K562 (cell line): Measurements from ENCODE around the gene RASSF10. TPM values are rescaled to one million over a fixed set of nuclear protein-coding genes. Genes with fewer than 3 reads are reported as not detected.

ENCODE experiments used
- ATAC-seq: fragments of 200-7000 bp; cut with Tn5 transposase; 3 replicates; pipeline ENCODE4 v1.9.1; 2020; ENCODE audit warnings: moderate library complexity
- BruUV-seq: library from RNA; stranded (reverse); fragments of 400-500 nt; replicated peaks from 2 replicates; lab custom pipeline; 2021; lab: Mats Ljungman, UMichigan
- CTCF ChIA-PET: fragments of 300-600 bp; formaldehyde crosslinking; extraction: SDS; loops from one replicate; lab custom pipeline; 2021; ENCODE audit warnings: low intra/inter-chr PET ratio; lab: Yijun Ruan, JAX
- POLR2A ChIA-PET: fragments of 300-600, 350-650 bp; sonication (Branson Sonifier 250); formaldehyde crosslinking; extraction: SDS; loops from one replicate; lab custom pipeline; 2021; ENCODE audit warnings: antibody characterized with exemption, inconsistent platforms; lab: Yijun Ruan, JAX
- DNase-seq, 4 experiments: peaks; one replicate each; pipeline versions ENCODE4 v3.0.0 to v3.0.0-alpha.2; 2011 to 2018; ENCODE audit warnings: low spot score in 3 of 4, mixed read lengths in 3 of 4; ENCODE audit errors: extremely low read depth in 1 of 4
- FAIRE-seq: peaks from 2 replicates; lab custom pipeline; 2011; peaks lifted over from hg19 to GRCh38; lab: Jason Lieb, UNC
- H2AFZ ChIP-seq: 2 replicates; pipeline ENCODE4 v1.6.0; 2011; ENCODE audit warnings: low read depth, low read length, control low read depth, inconsistent platforms
- H3K27ac ChIP-seq: fragments of 200-600 bp; 3 replicates; pipeline ENCODE4 v1.8.0; 2011; ENCODE audit warnings: low read depth, mild to moderate bottlenecking, control low read depth, inconsistent platforms, low read length, moderate library complexity, mixed read lengths; ENCODE audit errors: extremely low read depth
- H3K27me3 ChIP-seq, 2 experiments: fragments of 300-600 bp in 1 of 2; 2 replicates in 1 of 2; 3 replicates in 1 of 2; pipeline versions ENCODE4 v1.6.0 to v1.8.0; 2011; ENCODE audit warnings: inconsistent platforms in 2 of 2, low read length in 2 of 2, mild to moderate bottlenecking in 1 of 2, mixed read lengths in 1 of 2, moderate library complexity in 1 of 2; ENCODE audit not compliant: control insufficient read depth in 2 of 2, insufficient read depth in 2 of 2
- H3K36me3 ChIP-seq: fragments of 300-600 bp; 3 replicates; pipeline ENCODE4 v1.8.0; 2011; ENCODE audit warnings: mild to moderate bottlenecking, low read length, inconsistent platforms; ENCODE audit not compliant: control insufficient read depth, insufficient read depth
- H3K4me1 ChIP-seq, 2 experiments: fragments of 200-600 bp in 1 of 2; replicated peaks in 1 of 2; 2 replicates in 1 of 2; 3 replicates in 1 of 2; pipeline versions ENCODE4 v1.5.1 to v1.8.0; 2011; ENCODE audit warnings: inconsistent platforms in 2 of 2, low read length in 2 of 2, mild to moderate bottlenecking in 1 of 2, mixed read lengths in 1 of 2, moderate library complexity in 1 of 2; ENCODE audit not compliant: control insufficient read depth in 2 of 2, insufficient read depth in 2 of 2
- H3K4me2 ChIP-seq: 2 replicates; pipeline ENCODE4 v1.6.1; 2011; ENCODE audit warnings: low read length, control low read depth, inconsistent platforms, mixed read lengths; ENCODE audit not compliant: insufficient read depth
- H3K4me3 ChIP-seq: fragments of 200-600 bp; sonication (generic), shearing (Covaris generic); 2 replicates; pipeline ENCODE4 v1.5.1; 2016; ENCODE audit warnings: control low read depth, inconsistent platforms
- H3K79me2 ChIP-seq: fragments of 200-600 bp; 3 replicates; pipeline ENCODE4 v1.8.0; 2011; ENCODE audit warnings: low read length, inconsistent platforms; ENCODE audit not compliant: control insufficient read depth, insufficient read depth
- H3K9ac ChIP-seq, 2 experiments: 2 replicates each; pipeline versions ENCODE4 v1.6.0 to v1.6.1; 2011; ENCODE audit warnings: low read depth in 2 of 2, low read length in 2 of 2, control low read depth in 1 of 2, inconsistent platforms in 1 of 2, mild to moderate bottlenecking in 1 of 2, mixed read lengths in 1 of 2; ENCODE audit not compliant: insufficient read depth in 1 of 2
- H3K9me1 ChIP-seq: one replicate; pipeline ENCODE4 v1.6.0; 2011; ENCODE audit warnings: inconsistent platforms, mild to moderate bottlenecking, low read length, moderate library complexity; ENCODE audit not compliant: control insufficient read depth, insufficient read depth
- H3K9me3 ChIP-seq: replicated peaks from 2 replicates; pipeline ENCODE4 v1.5.1; 2011; ENCODE audit warnings: low read depth, low read length, inconsistent platforms; ENCODE audit not compliant: control insufficient read depth, insufficient read depth
- H4K20me1 ChIP-seq: replicated peaks from 2 replicates; pipeline ENCODE4 v1.6.1; 2011; ENCODE audit warnings: low read length, inconsistent platforms, mixed read lengths; ENCODE audit not compliant: control insufficient read depth, insufficient read depth
- BHLHE40 ChIP-seq: IDR thresholded peaks from 2 replicates; pipeline ENCODE4 v1.6.1; 2011; ENCODE audit warnings: low read length, improper control_type of control experiment
- CBX1 ChIP-seq: sonication (generic); IDR thresholded peaks from 2 replicates; pipeline ENCODE4 v1.6.1; 2016; ENCODE audit warnings: antibody characterized with exemption, low read depth, mild to moderate bottlenecking
- CGGBP1 ChIP-seq: fragments of 250-450 bp; sonication (Bioruptor Pico); IDR thresholded peaks from 2 replicates; pipeline ENCODE4 v1.9.0; 2021; ENCODE audit warnings: mild to moderate bottlenecking
- CREM ChIP-seq: IDR thresholded peaks from 2 replicates; pipeline ENCODE4 v1.6.1; 2014; ENCODE audit warnings: antibody characterized with exemption, low read depth
- KHSRP ChIP-seq: fragments of 450-650 bp; IDR thresholded peaks from 2 replicates; pipeline ENCODE4 v1.6.1; 2017
- MXI1 ChIP-seq: IDR thresholded peaks from 2 replicates; pipeline ENCODE4 v1.6.1; 2011; ENCODE audit warnings: low read depth, mild to moderate bottlenecking, improper control_type of control experiment, low read length
- RBBP5 ChIP-seq: fragments of 200-600 bp; sonication (generic); IDR thresholded peaks from 2 replicates; pipeline ENCODE4 v1.6.1; 2012; ENCODE audit warnings: borderline replicate concordance, mild to moderate bottlenecking, low read length, control low read depth, inconsistent platforms; ENCODE audit not compliant: insufficient read depth, poor library complexity, severe bottlenecking
- ZBTB33 ChIP-seq: sonication (generic); formaldehyde crosslinking; IDR thresholded peaks from 2 replicates; pipeline ENCODE4 v1.8.1; 2023; ENCODE audit warnings: mild to moderate bottlenecking, missing genetic modification reagents
- ZNF699 ChIP-seq: fragments of 250-450 bp; sonication (Bioruptor Pico); IDR thresholded peaks from 2 replicates; pipeline ENCODE4 v1.8.0; 2021; ENCODE audit warnings: mild to moderate bottlenecking, moderate library complexity; ENCODE audit not compliant: insufficient replicate concordance
- WGBS: fragments of 100-300 bp; shearing (Covaris generic); methylation state at CpG from one replicate; pipeline ENCODE4 v1.1.6; 2016; ENCODE audit warnings: low coverage, mixed read lengths; ENCODE audit not compliant: insufficient coverage; ENCODE audit errors: missing lambda C conversion rate; 5-methylcytosine and 5-hydroxymethylcytosine counted together
- in situ Hi-C: fragments of 300-500 bp; cut with MboI; formaldehyde crosslinking; loops from 4 replicates; pipeline ENCODE4 v1.15.0; 2018; ENCODE audit warnings: inconsistent platforms, mixed read lengths
- intact Hi-C: fragments of 100-400 bp; cut with micrococcal nuclease; formaldehyde crosslinking; loops from 2 replicates; pipeline ENCODE4 v1.14.2; 2022
- polyA plus RNA-seq, 8 experiments: library from polyadenylated mRNA; depleted of rRNA in 4 of 8; stranded (reverse) in 5 of 8; unstranded in 3 of 8; fragments of >200 nt; fragmentation: Nextera tagmentation in 2 of 8; fragmentation: Illumina TruSeq in 1 of 8; extraction: Ambion mirVana in 2 of 8; extraction: Trizol in 1 of 8; gene quantifications; 2 replicates each; pipeline versions ENCODE4 v1.2.1 to v1.2.3, GENCODE V29; 2011 to 2014; ENCODE audit warnings: inconsistent platforms in 1 of 8, missing spikeins in 1 of 8
- total RNA-seq, 7 experiments: library from RNA; depleted of rRNA in 6 of 7; stranded (reverse); fragments of >200 nt in 6 of 7; fragmentation: Illumina TruSeq in 2 of 7; extraction: Trizol in 2 of 7; gene quantifications; 2 replicates each; pipeline versions ENCODE4 v1.2.1 to v1.2.3, GENCODE V29; 2011 to 2021; ENCODE audit warnings: low replicate concordance in 1 of 7

Gene RASSF10
- total and polyA plus RNA-seq, 9 of the 15 experiments (the other 6 are each of a cell fraction or from before 2014, with no cell fraction given), result not detected

- no peaks in the 10 kb centered on the region for H3K36me3 ChIP-seq
- no peak for ATAC-seq
- no peaks in the 10 kb centered on the region for H4K20me1 ChIP-seq
- no peak for DNase-seq
- no peak overlapping the region for H3K4me2 ChIP-seq
- no peak for FAIRE-seq
- no peaks in the 10 kb centered on the region for H3K9me3 ChIP-seq
- WGBS, result 16% methylated on average over 2 of the region's 2 CpGs
- in situ Hi-C loops (no loop called here), intact Hi-C loops (no loop called here)
- CTCF ChIA-PET, result no interaction called here
- TF ChIP-seq RBBP5 (no peak), CREM (no peak), CBX1 (no peak), ZBTB33 (CRISPR knock-in tag) (no peak), CGGBP1 (CRISPR knock-in tag) (no peak), ZNF699 (CRISPR knock-in tag) (no peak), BHLHE40 (no peak), KHSRP (no peak), MXI1 (no peak)
- no peak overlapping the region for H3K4me3 ChIP-seq
- POLR2A ChIA-PET, result no interaction called here
- no peak overlapping the region for H3K27ac ChIP-seq
- BruUV-seq, result no TSS peak
- H3K9ac ChIP-seq, result no peak overlapping the region
- H3K9me1 ChIP-seq, result no peaks in the 10 kb centered on the region
- H3K27me3 ChIP-seq, result peaks cover 2 to 8% of the 10 kb centered on the region in 2 experiments; a peak in 1 of 5 replicates
- no peaks in the 10 kb centered on the region for H3K4me1 ChIP-seq
- H3K79me2 ChIP-seq, result no peaks in the 10 kb centered on the region
- H2AFZ ChIP-seq, result no peak overlapping the region
These were observed 42.1 kb downstream of the RASSF10 start for GRCh38 chr11:13051257-13051656.
